Central memory CD4-positive, alpha-beta T cell (primary cell): ENCODE results near the gene POLR2J3.
"Not testable (repeated sequence)": the region's sequence is repeated elsewhere in the genome, so short reads cannot be mapped to it uniquely, and the experiment has no call there.

Source experiments
- DNase-seq: peaks from one replicate; pipeline ENCODE4 v3.0.0; 2022

POLR2J3 gene

DNA sequence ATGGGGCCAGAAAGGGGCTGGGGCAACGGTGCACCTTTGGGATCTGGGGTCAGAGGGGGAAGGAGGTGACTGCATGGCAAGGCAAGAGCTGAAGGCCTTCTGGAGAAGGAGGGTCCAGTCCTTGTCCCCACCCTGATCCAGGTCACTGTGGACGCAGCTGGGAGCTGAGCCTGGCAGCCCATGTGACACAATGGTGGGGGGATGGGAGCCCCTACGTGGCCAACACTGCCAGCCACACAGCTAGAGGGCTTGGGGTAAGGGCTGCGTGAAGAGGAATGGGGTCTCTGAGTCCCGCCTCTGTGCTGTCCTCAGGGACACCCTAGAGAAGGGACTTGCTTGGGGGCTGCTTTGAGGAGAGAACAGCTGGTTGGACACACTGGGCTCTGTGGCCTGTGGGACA is 9.3 kb upstream of the POLR2J3 start:
- not testable (repeated sequence) for DNase-seq

DNA sequence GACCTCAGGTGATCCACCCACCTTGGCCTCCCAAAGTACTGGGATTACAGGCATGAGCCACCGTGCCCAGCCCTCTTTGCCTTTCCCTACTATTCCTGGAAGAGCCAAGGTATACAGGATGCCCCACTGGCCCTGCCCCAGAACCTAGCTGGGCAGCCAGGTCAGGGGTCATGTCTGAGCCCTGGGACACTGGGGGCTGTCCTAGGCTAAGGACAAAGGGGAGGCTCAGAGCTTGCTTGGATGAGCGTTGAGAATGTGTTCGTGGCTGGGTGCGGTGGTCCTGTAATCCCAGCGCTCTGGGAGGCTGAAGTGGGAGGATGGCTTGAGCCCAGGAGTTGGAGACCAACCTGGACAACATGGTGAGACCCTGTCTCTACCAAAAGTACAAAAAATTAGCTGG is 6.1 kb upstream of the POLR2J3 start:
- not testable (repeated sequence) for DNase-seq

DNA sequence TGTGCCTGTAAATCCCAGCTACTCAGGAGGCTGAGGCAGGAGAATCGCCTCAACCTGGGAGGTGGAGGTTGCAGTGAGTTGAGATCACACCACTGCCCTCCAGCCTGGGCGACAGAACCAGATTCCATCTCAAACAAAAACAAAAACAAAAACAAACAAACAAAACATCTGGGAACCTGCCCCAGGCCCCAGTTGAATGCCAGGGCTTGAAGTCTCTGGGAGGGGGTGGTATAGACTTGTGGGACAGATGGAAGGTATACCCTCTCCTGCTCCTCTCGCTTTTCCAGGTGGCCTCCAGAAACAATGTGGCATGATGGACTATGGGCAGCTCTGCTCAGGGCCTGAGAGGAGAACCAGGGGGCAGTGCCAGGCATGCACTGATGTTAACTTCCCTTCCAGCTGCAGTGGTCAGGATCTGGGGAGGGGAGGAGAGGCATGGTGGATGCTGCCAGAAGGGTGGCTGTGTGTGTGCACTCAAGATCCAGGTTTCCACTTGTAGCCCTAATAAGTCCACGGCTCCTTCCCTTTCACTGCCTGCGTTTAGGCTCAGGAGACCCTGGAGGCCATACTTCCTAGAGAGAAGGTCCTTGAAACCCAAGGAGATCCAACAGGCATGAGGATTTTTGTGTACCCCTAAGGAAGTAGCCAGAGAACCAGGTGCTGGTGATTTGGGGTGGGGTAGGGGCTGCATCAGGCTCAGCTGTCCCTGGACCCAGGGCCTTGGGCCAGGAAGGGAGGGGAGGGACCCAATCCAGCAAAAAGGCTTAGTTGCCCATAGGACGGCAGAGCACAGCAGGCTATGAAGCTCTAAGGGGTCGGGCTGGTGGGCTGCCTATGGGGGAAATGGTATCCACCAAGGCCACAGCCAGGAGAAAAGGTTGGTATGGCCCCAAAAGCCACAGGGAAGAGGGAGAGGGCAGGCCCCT is 5.2 kb upstream of the POLR2J3 start:
- not testable (repeated sequence) for DNase-seq

DNA sequence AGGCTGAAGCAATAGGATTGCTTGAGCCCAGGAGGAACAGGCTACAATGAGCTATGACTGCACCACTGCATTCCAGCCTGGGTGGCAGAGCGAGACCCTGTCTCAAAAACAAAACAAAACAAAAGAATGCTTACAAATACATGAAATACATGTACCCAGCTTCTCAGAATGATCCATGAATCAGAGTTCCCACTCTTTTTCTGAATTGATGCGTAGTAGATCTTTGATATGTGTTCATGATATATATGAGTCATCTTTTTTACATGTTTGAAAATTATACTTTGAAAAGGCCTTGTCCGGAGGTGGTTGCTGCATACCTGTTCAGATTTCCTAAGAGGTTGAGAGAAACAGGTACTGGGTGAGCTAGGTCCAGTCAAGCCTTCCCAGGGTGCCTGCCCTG is 4.0 kb upstream of the POLR2J3 start:
- not testable (repeated sequence) for DNase-seq

DNA sequence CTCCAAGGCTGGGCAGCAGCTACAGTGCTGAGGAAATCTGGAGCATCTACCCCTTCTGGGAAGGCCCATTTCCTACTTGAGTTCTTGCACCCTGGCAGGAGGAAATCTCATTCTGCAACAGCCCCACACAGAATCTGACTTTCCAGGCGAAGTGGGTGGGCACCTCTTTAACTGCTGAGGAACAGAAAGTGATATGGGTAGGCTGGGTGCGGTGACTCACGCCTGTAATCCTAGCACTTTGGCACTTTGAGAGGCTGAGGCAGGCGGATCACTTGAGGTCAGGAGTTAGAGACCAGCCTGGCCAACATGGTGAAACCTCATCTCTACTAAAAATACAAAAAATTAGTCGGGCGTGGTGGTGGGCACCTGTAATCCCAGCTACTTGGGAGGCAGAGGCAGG is 2.2 kb upstream of the POLR2J3 start:
- not testable (repeated sequence) for DNase-seq

DNA sequence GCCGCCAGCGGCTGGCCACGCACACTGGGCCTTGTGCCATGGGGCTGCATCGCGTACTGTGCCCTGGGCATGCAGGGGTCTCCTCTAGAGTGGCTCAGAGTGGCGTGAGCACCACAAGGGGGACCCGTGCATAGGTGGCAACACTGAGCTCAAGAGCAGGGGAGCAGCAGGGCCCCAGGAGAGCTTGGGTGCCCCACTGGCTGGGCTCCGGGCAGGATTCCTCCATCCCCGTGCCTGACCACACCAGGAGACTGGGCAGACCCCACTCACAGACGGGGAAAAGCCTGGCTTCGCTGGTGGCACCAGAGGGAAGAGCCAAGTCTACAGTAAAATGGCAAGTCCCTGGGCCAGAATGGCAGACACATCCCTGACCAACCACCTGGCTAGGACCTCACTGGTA is 3.8 kb downstream of the POLR2J3 start:
- DNase-seq: not testable (repeated sequence)

DNA sequence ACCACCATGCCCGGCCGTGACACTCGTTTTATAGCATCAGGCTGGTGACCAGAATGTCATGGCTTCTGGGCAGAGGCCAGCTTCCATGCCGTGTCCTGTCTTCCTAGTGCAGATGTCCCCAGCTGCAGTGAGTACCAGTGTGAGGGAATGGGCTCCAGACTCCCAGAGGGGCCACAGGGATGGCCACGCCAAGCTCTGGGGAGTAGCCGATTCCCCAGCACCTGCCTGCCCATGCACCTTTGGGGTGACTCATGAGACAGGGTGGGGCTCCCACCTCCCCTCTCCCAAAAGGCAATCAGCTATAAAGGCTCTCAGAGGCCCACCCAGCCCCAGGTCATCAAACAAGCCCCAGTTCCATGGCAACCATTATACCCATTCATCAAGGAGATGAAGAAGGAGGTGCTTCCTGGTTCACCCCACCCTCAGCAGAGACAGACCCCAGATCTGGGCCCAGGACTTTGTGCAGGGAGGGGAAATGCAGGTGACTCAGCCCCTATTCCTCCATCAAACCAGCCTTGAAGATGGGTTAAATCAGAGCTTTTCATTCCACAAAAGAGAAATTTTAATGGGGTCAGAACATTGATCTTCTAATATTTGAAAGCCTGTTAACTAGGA is 21.5 kb downstream of the POLR2J3 start, which contains the start of gene SPDYE2:
TSS of gene SPDYE2 (plus strand) at position 419 of the 615 bp plus-strand sequence. CDS start 2,030 bp downstream, outside the sequence.
- DNase-seq: not testable (repeated sequence)

DNA sequence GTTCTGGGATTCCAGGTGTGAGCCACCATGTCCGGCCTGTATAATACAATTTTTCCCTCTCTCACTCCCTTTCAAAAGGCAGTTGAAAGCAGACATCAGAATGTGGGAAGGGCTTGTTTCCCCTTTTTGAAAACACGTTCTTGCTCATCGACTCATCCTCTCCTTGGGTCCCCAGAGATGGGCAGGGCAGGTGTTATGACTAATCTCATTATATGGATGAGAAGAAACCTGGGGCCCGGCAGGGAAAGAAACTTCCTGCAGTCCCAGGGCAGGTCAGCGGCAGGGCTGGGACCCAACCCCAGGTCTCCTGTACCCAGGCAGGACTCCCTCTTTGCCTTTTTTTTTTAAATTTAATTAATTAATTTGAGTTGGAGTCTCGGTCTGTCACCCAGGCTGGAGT is 26.0 kb downstream of the POLR2J3 start:
- not testable (repeated sequence) for DNase-seq

DNA sequence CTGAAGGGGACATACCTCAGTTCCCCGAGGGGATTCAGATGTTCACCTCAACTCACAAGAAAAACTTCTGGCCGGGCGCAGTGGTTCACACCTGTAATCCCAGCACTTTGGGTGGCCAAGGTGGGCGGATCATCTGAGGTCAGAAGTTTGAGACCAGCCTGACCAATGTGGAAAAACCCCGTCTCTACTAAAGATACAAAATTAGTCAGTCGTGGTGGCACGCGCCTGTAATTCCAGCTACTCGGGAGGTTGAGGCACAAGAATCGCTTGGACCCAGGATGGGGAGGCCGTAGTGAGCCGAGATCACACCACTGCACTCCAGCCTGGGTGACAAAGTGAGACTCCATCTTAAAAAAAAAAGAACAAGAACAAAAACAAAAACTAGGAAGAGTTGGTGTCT is 27.1 kb downstream of the POLR2J3 start:
- DNase-seq: not testable (repeated sequence)

DNA sequence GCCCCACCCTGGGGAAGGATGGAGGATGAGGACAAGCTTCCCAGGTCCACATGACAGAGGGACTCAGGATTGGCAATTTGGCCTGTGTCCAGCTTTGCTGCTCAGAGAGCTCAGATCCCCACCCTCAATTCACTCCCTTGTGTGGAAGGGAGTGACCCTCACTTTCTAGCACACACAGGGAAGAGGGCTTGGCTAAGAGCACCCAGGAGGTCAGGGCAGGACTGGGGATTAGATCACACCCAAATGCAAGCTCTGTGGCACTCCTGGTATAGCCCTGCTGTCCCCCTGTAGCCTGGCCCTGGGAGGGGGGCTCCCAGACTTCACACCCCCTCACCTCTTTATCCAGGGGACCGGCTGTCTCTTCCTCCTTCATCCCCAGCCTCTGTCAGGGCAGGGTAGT is 28.0 kb downstream of the POLR2J3 start:
- DNase-seq: not testable (repeated sequence)

DNA sequence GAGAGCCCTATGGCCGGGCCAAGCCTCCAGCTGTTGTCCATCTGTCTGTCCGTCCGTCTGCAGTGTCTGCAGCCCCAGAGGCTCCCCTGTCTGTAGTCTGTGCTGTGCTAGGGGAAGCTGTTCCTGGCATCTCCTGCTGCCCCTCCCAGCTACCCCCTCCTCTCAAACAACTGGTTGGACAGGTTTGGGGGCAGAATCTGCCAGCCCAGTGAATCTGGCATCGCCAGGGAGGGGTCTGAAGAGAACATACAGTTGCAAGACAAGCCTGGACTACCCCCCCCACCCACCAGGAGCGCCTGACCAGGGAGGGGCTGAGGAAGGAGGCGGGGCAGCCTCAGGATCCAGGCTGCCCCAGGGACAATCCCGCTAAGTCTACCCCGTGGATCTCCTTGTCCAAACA is 28.8 kb downstream of the POLR2J3 start, which contains the start of gene UPK3BL2:
TSS of gene UPK3BL2 (minus strand) at position 101 of the 400 bp plus-strand sequence. CDS start at position 41, 60 bp downstream.
- not testable (repeated sequence) for DNase-seq

DNA sequence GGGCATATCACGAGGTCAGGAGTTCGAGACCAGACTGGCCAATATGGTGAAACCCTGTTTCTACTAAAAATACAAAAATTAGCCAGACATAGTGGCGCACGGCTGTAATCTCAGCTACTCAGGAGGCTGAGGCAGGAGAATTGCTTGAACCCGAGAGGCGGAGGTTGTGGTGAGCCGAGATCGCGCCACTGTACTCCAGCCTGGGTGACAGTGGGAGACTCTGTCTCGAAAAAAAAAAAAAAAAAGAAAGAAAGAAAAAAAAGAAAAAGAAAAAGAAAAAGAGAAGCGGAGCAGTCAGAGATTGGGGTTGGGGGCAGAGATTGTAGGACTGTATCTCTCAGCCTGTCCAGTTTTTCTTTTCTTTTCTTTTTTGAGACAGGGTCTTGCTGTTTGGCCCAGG is 29.6 kb downstream of the POLR2J3 start:
- DNase-seq: not testable (repeated sequence)

DNA sequence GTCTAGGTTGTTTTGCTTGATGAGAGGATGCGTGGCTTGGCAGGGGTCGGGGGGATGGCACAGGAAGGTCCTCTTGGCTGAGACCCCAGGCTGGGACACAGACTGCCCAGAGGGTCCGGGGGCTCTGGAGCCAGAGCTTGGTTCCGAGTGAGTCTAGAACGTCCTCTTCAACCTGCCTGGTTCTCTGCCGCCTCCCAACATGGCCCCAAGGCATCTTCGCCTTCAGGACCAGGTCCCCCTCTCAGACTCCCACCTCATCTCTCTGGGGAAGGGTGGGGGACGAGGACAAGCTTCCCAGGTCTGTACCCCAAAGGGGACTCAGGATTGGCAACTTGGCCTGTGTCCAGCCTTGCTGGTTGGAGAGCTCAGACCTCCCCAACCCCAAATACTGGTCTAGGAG is 30.3 kb downstream of the POLR2J3 start:
- not testable (repeated sequence) for DNase-seq

DNA sequence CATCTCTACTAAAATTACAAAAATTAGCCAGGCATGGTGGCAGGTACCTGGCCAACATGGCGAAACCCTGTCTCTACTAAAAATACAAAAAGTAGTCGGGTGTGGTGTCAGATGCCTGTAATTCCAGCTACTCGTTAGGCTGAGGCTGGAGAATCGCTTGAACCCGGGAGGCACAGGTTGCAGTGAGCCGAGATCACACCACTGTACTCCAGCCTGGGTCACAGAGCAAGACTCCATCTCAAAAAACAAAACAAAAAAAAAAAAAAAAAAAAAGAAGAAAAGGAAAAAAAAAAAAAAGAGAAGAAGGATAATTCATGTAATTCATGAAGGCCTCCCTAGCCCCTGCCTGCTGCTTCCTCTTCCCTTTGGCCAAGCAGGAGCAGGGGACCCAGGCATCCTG is 31.8 kb downstream of the POLR2J3 start:
- not testable (repeated sequence) for DNase-seq

DNA sequence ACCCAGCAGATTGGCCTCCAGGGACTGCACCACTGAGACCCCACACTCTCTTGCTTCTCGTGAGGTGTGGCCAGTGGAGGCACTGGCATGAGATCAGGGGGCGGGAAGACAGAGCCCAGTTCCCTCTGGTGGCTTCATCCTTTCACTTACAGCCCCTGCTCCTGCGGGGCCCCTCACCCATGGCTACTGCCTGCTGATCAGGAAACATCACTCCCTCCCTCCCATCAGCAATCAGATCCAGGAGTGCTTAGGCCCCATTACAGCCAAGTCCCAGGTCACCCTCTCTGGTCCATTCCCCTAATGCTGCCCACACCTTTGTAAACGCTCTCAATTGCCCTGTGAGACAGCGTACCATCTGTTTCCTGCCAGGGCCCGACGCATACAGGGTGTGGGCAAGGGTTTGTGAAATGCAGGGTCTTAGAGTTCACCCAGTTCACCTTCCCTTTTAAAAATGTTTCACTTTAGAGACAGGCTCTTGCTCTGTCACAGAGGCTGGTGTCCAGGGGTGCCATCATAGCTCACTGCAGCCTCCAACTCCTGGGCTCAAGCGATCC is 37.2 kb downstream of the POLR2J3 start:
- not testable (repeated sequence) for DNase-seq

DNA sequence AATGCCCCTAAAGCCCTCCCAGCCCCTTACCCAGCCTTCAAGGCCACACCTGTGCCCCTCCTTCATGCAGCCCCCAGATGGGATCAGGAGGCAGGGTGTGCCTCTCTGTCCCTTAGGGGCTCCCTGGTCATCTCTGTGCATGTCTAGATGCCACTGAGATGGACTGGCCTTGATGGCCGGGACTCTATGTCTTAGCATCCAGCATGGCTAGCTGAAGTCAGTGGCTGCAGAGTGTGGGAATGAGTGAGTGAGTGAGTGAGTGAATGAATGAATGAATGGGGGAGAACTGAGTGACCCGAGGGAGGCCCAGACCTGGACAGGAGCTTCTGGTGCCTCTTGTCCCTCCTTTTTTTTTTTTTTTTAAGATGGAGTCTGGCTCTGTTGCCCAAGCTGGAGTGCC is 40.3 kb downstream of the POLR2J3 start:
- not testable (repeated sequence) for DNase-seq

DNA sequence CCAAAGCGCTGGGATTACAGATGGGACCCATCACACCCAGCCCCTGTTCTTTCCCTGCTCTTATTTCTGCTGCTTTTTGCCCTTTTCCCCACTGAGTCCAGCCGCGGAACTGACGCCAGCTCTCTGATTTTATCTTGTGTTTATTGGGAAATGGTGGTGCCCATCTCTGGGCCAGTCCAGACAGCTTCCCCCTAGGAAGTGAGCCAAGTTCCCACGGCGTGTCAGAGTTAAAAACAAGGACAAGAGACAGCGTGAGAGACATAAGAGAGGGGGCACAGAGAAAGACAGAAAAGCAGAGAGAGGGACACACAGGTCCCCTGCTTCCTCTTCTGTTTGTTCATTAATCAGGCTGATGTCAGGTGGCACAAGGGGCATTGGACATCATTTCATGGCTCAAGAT is 40.8 kb downstream of the POLR2J3 start:
- DNase-seq: not testable (repeated sequence)

DNA sequence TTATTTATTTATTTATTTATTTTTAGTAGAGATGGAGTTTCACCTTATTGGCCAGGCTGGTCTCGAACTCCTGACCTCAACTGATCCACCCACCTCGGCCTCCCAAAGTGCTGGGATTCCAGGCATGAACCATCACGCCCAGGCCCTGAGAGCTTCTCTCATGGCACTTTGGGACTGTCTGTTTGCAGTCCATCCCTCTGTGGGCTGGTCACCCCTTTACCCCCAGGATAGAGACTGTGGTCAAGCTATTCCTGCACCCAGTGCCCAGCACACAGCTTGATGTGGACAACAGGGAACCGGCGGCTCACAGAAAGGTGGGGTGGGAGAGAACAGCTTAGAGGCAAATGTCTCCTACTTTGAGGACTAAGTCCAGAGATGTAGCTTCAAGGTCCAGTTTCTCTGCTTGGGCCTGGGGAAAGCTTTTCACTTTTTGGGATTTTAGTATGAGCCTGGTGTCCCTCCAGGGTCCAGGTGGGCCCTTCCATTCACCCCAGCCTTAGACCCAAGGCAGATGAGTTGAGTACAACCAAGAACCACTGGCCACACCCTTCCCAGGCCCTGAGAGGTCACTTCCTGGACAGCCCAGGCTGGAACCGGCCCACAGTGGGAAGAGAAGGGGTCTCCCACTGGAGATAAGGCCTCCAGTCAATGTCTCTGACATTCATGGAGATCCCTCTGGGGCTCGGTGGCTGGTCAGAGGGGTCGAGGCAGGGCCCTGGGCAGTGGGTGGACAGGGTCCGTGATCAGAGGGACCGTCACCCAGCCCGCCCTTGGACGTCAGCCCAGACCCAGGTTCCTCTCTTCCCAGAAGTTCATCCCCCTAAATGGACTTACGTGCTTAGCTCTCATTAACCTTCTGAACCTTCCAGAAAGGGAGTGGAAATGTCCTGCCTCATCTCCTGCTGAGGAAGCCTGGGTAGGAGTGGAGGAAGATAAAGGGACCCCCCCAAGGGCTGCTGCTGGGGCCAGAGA is 44.3 kb downstream of the POLR2J3 start:
- not testable (repeated sequence) for DNase-seq

DNA sequence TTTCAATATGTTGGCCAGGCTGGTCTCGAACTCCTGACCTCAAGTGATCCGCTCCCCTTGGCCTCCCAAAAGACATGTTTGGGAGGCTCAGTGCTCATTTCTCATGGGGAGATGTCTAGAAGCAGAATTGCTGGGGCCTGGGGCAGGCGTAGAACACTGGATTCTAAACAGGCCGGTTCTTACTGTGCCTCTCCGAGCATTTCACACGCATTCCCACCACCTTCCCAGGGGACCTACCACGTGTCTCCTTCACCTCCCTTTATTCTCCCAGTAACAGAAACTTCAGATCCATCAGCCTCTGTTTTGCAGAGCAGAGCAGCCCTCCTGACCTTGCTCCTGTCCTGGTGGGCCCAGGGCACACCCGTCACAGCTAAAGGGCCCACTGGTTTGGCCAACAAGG is 45.2 kb downstream of the POLR2J3 start:
- DNase-seq: not testable (repeated sequence)

DNA sequence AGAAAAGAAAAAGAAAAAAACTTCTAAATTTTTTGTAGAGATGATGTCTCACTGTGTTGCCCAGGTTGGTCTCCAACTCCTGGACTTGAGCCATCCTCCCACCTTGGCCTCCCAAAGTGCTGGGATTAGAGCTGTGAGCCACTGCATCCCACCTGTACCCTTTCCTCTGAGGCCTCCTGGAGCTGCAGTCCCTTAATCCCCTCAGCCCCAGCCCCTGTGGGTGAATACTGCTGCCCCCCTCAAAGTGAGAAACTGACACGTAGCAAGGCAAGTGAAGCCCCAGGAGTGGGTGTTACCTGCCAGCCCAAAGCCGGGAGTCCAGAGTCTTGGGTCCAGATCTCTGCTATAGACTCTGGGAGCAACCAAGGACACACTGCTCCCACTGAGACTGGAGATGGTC is 47.6 kb downstream of the POLR2J3 start:
- not testable (repeated sequence) for DNase-seq

DNA sequence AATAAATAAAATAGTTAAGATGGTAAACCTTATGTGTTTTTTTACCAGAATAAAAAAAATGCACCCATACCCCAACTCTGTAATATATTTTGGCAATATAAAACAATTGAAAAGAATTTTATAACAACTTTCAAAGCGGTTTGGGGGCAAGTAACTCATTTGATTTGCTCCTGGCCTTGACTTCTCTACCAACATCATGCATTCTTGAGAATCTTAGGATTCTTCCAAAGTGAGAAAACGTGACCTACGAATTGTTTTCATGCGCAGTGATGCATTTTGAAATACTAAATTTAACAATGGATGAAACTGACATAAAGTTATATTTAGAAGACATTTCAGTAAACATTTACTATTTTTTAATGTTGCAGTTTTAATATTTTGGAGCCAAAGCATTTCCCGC is 51.6 kb downstream of the POLR2J3 start:
- DNase-seq: not testable (repeated sequence)

DNA sequence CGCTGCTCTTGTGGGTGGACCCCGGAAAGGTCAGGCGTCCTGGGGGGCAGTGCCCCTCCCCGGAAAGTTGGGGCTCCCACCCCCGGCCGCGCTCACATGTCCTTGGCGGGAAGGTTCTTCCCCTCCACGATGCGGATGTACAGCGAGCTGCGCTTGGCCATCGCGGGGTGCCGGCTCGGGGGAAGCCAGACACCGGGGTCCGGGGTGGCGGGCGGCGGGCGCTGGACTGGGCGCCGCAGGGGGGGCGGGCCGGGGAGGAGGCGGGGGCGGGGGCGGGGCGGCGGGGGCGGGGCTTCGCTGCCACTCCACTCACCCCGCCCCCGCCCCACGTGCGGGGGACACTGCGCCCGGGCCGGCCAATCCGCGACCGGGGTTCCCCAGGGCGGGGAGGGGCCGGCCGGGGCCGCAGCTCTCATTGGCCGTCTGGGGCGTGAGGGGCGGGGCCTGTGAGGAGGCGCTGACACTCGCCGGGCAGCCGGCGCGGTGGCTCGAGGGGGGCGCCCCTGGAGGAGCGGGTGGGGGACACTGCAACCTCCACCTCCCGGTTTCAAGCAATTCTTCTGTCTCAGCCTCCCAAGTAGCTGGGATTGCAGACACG is 54.7 kb downstream of the POLR2J3 start, which contains the start of gene RASA4B:
TSS of gene RASA4B (minus strand) at position 228 of the 598 bp plus-strand sequence. CDS start at position 161, 67 bp downstream.
- not testable (repeated sequence) for DNase-seq
